CD14-positive monocyte (primary cell): ENCODE measurements around the gene RAMACL. TPM values are rescaled to one million over a fixed set of nuclear protein-coding genes. Genes with fewer than 3 reads are reported as not detected.

Experiments used
- DNase-seq, 3 donors: peaks; one replicate each; pipeline ENCODE4 v3.0.0-alpha.2; 2011 to 2022
- H2AFZ ChIP-seq: 2 replicates; pipeline ENCODE4 v1.6.0; 2012; ENCODE audit warnings: mild to moderate bottlenecking, low read depth, low read length, inconsistent platforms; ENCODE audit not compliant: insufficient read depth, poor library complexity, severe bottlenecking
- H3K27ac ChIP-seq, 2 donors: 1 replicate in 1 of 2; 2 replicates in 1 of 2; pipeline ENCODE4 v1.5.1; 2012 to 2013; ENCODE audit warnings: low read length in 2 of 2, control low read depth in 1 of 2, inconsistent platforms in 1 of 2, low read depth in 1 of 2, mild to moderate bottlenecking in 1 of 2
- H3K27me3 ChIP-seq, 2 donors: one replicate each; pipeline versions ENCODE4 v1.6.0 to v1.6.1; 2011 to 2013; ENCODE audit warnings: low read length in 2 of 2; ENCODE audit not compliant: control insufficient read depth in 2 of 2, insufficient read depth in 2 of 2
- H3K36me3 ChIP-seq, 2 donors: replicated peaks in 1 of 2; 1 replicate in 1 of 2; 2 replicates in 1 of 2; pipeline versions ENCODE4 v1.5.1 to v1.6.1; 2012 to 2013; ENCODE audit warnings: low read length in 2 of 2, control low read depth in 1 of 2, inconsistent platforms in 1 of 2, mild to moderate bottlenecking in 1 of 2; ENCODE audit not compliant: insufficient read depth in 2 of 2, control insufficient read depth in 1 of 2
- H3K4me1 ChIP-seq, 2 donors: 1 replicate in 1 of 2; 2 replicates in 1 of 2; pipeline versions ENCODE4 v1.5.1 to v1.6.1; 2012 to 2013; ENCODE audit warnings: low read length in 2 of 2, control low read depth in 1 of 2, inconsistent platforms in 1 of 2, mild to moderate bottlenecking in 1 of 2, moderate library complexity in 1 of 2; ENCODE audit not compliant: insufficient read depth in 2 of 2, control insufficient read depth in 1 of 2
- H3K4me2 ChIP-seq: replicated peaks from 2 replicates; pipeline ENCODE3; 2012; ENCODE audit warnings: low read length, moderate library complexity, mild to moderate bottlenecking; ENCODE audit not compliant: poor library complexity, severe bottlenecking; ENCODE audit errors: extremely low read depth
- H3K4me3 ChIP-seq, 3 experiments: fragments of 200-600 bp in 1 of 3; sonication (generic) in 1 of 3; replicated peaks in 1 of 3; 1 replicate in 2 of 3; 2 replicates in 1 of 3; pipeline ENCODE4 v1.5.1; 2011 to 2013; ENCODE audit warnings: low read length in 3 of 3, mild to moderate bottlenecking in 3 of 3, control low read depth in 2 of 3, low read depth in 2 of 3, inconsistent platforms in 1 of 3, moderate library complexity in 1 of 3
- H3K79me2 ChIP-seq: 2 replicates; pipeline ENCODE4 v1.6.0; 2012; ENCODE audit warnings: mild to moderate bottlenecking, control low read depth, inconsistent platforms, low read length, moderate library complexity; ENCODE audit not compliant: insufficient read depth
- H3K9ac ChIP-seq: 2 replicates; pipeline ENCODE4 v1.6.0; 2017; ENCODE audit warnings: low read length, mild to moderate bottlenecking; ENCODE audit not compliant: insufficient read depth, poor library complexity, severe bottlenecking
- H3K9me3 ChIP-seq, 2 donors: replicated peaks in 1 of 2; 1 replicate in 1 of 2; 2 replicates in 1 of 2; pipeline versions ENCODE4 v1.5.1 to v1.6.1; 2012 to 2013; ENCODE audit warnings: low read length in 2 of 2, control low read depth in 1 of 2; ENCODE audit not compliant: control insufficient read depth in 1 of 2, insufficient read depth in 1 of 2
- H4K20me1 ChIP-seq: 2 replicates; pipeline ENCODE4 v1.6.0; 2012; ENCODE audit warnings: mild to moderate bottlenecking, low read length, control low read depth, moderate library complexity; ENCODE audit not compliant: insufficient read depth
- H3K27ac Mint-ChIP-seq, 7 donors: one replicate each; pipeline ENCODE4 v1.8.0; 2020; ENCODE audit warnings: mild to moderate bottlenecking in 7 of 7, mixed read lengths in 7 of 7, moderate library complexity in 6 of 7, inconsistent platforms in 2 of 7
- H3K27me3 Mint-ChIP-seq, 3 donors: one replicate each; pipeline ENCODE4 v1.8.0; 2021 to 2022; ENCODE audit warnings: low read depth in 3 of 3, mild to moderate bottlenecking in 3 of 3, mixed read lengths in 3 of 3, moderate library complexity in 3 of 3, inconsistent platforms in 1 of 3
- H3K36me3 Mint-ChIP-seq, 2 donors: one replicate each; pipeline ENCODE4 v1.8.0; 2020; ENCODE audit warnings: mixed read lengths in 2 of 2, inconsistent platforms in 1 of 2, mild to moderate bottlenecking in 1 of 2
- H3K4me1 Mint-ChIP-seq: one replicate; pipeline ENCODE4 v1.8.0; 2020; ENCODE audit warnings: mild to moderate bottlenecking, mixed read lengths
- H3K4me3 Mint-ChIP-seq, 2 donors: one replicate each; pipeline ENCODE4 v1.8.0; 2020; ENCODE audit warnings: mild to moderate bottlenecking in 2 of 2, mixed read lengths in 2 of 2, moderate library complexity in 1 of 2
- H3K9me3 Mint-ChIP-seq, 7 donors: one replicate each; pipeline ENCODE4 v1.8.0; 2020 to 2022; ENCODE audit warnings: mixed read lengths in 7 of 7, mild to moderate bottlenecking in 6 of 7, moderate library complexity in 6 of 7, inconsistent platforms in 2 of 7
- whole genome bisulfite sequencing: methylation state at CpG from one replicate; pipeline ENCODE4 v1.1.5; 2013; ENCODE audit warnings: missing lambda C conversion rate; ENCODE audit not compliant: insufficient coverage; 5-methylcytosine and 5-hydroxymethylcytosine counted together
- intact Hi-C, 2 donors: fragments of 100-400 bp; cut with micrococcal nuclease; formaldehyde crosslinking; loops; one replicate each; pipeline versions ENCODE4 v1.15.0 to v1.15.1; 2023
- polyA plus RNA-seq, 3 donors: library from polyadenylated mRNA; depleted of rRNA in 1 of 3; unstranded in 2 of 3; stranded (reverse) in 1 of 3; fragments of 300-500 nt in 2 of 3; fragments of >200 nt in 1 of 3; fragmentation: Illumina TruSeq in 2 of 3; gene quantifications; 1 replicate in 2 of 3; 2 replicates in 1 of 3; pipeline ENCODE4 v1.2.3, GENCODE V29; 2012 to 2021
- TF ChIP-seq, protein P1 (sequence below): fragments of 200-600 bp; IDR thresholded peaks from one replicate; pipeline ENCODE4 v1.8.0; 2022; ENCODE audit warnings: antibody characterized with exemption, mild to moderate bottlenecking

RAMACL gene
- polyA plus RNA-seq, 3 donors, result 0.05 to 0.33 (median 0.11) TPM

DNA sequence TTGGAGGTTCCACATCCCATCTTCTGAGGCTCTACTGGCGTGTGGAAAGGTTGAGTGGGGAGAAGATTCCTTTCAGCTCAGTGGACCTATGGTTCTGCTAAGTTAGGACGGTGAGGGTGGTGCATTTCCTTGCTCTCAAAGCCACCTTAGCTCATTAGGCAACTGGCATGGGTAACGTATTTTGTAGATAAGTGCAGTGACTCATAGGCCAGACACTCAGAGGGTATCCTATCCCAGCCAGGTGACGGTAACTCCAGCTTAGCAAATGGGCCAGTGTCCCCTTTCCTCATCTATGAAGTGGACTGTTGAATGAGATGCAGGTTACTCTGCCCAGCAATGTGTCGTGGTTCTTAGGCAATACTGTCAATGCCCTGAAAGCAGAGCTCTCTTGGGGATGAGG is 36.8 kb upstream of the RAMACL start:
- Mint-ChIP-seq H3K9me3 (peaks cover 0 to 14% (median 5%) of the 10 kb centered on the region in 7 donors), H3K27ac (no peak overlapping the region), H3K27me3 (peaks cover 13 to 24% (median 24%) of the 10 kb centered on the region in 3 donors), H3K4me1 (peaks cover 17% of the 10 kb centered on the region), H3K4me3 (no peak overlapping the region), H3K36me3 (peaks cover 4 to 5% of the 10 kb centered on the region in 2 donors)
- Histone ChIP-seq H3K4me1 (peaks cover 13 to 20% of the 10 kb centered on the region in 2 donors), H4K20me1 (no peaks in the 10 kb centered on the region), H3K9ac (no peak overlapping the region), H3K9me3 (no peaks in the 10 kb centered on the region), H3K4me3 (no peak overlapping the region), H2AFZ (no peak overlapping the region), H3K79me2 (no peaks in the 10 kb centered on the region), H3K27ac (no peak overlapping the region), H3K27me3 (peaks cover 13% of the 10 kb centered on the region in 2 donors), H3K36me3 (no peaks in the 10 kb centered on the region), H3K4me2 (no peak overlapping the region)
- TF ChIP-seq, protein P1, sequence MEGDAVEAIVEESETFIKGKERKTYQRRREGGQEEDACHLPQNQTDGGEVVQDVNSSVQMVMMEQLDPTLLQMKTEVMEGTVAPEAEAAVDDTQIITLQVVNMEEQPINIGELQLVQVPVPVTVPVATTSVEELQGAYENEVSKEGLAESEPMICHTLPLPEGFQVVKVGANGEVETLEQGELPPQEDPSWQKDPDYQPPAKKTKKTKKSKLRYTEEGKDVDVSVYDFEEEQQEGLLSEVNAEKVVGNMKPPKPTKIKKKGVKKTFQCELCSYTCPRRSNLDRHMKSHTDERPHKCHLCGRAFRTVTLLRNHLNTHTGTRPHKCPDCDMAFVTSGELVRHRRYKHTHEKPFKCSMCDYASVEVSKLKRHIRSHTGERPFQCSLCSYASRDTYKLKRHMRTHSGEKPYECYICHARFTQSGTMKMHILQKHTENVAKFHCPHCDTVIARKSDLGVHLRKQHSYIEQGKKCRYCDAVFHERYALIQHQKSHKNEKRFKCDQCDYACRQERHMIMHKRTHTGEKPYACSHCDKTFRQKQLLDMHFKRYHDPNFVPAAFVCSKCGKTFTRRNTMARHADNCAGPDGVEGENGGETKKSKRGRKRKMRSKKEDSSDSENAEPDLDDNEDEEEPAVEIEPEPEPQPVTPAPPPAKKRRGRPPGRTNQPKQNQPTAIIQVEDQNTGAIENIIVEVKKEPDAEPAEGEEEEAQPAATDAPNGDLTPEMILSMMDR, result no peak
- no peak for DNase-seq
- intact Hi-C loops, result loop anchor here (10.0 kb wide), 3 partner anchors 239 to 369 kb away; partner anchors contain the start of genes MPC1 (in 1 of the 2) and RNASET2 (in 1 of the 2)
- WGBS, result 95% methylated on average over 4 of the region's 5 CpGs

DNA sequence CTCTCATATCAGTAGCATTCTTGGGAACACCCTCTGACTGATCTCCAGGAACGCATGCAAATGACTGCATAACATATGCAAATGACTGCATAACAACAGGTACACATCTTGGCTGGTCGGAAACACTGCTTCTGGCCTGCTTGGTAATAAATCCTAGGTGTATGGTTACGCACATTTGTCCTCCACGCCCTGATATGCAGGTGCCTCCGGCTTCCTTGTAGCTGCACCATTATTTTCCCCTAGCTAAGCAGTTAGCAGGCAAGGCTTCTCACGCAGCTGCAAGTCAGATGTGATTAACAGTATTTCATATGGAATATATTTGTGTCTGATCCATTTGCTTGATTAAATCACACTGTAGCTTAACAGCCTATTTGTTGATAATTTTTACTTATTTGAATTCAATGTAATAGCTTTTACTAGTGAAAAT is 34.6 kb upstream of the RAMACL start:
- Mint-ChIP-seq H3K4me1 (peaks cover 7% of the 10 kb centered on the region), H3K27ac (no peak overlapping the region), H3K36me3 (peaks cover 6 to 7% of the 10 kb centered on the region in 2 donors), H3K27me3 (peaks cover 12 to 19% (median 16%) of the 10 kb centered on the region in 3 donors), H3K9me3 (peaks cover 0 to 12% (median 4%) of the 10 kb centered on the region in 7 donors), H3K4me3 (no peak overlapping the region)
- Histone ChIP-seq H3K27ac (no peak overlapping the region), H4K20me1 (no peaks in the 10 kb centered on the region), H3K27me3 (peaks cover 8 to 9% of the 10 kb centered on the region in 2 donors), H2AFZ (no peak overlapping the region), H3K36me3 (no peaks in the 10 kb centered on the region), H3K4me1 (peaks cover 3% of the 10 kb centered on the region in 2 donors), H3K4me3 (no peak overlapping the region), H3K4me2 (no peak overlapping the region), H3K79me2 (no peaks in the 10 kb centered on the region), H3K9ac (no peak overlapping the region), H3K9me3 (no peaks in the 10 kb centered on the region)
- intact Hi-C loops, result loop anchor here (10.0 kb wide), 3 partner anchors 236 to 366 kb away; partner anchors contain the start of genes MPC1 (in 1 of the 2) and RNASET2 (in 1 of the 2)
- DNase-seq, result no peak
- TF ChIP-seq, protein P1, result no peak
- 98% methylated on average over 4 of the region's 6 CpGs for WGBS
